Lung (tissue), 12 donors: Measurements from ENCODE around the gene PTRHD1. TPM values are rescaled to one million over a fixed set of nuclear protein-coding genes. Genes with fewer than 3 reads are reported as not detected.

ENCODE experiments used
- ATAC-seq: fragments of 200-7000 bp; cut with Tn5 transposase; one replicate; pipeline ENCODE4 v1.9.1; 2020; ENCODE audit warnings: moderate number of reproducible peaks; ENCODE audit not compliant: insufficient read depth, low FRiP score
- DNase-seq, 3 donors: peaks; one replicate each; pipeline ENCODE4 v3.0.0-alpha.2; 2013 to 2017
- H3K27ac ChIP-seq, 2 donors: one replicate each; pipeline ENCODE4 v1.5.1; 2013; ENCODE audit warnings: mild to moderate bottlenecking in 2 of 2, moderate library complexity in 2 of 2, control low read depth in 1 of 2, inconsistent platforms in 1 of 2, low read depth in 1 of 2, low read length in 1 of 2
- H3K27me3 ChIP-seq, 3 donors: one replicate each; pipeline ENCODE4 v1.5.1; 2013; ENCODE audit warnings: low read length in 2 of 3; ENCODE audit not compliant: control insufficient read depth in 3 of 3, insufficient read depth in 3 of 3
- H3K36me3 ChIP-seq, 4 donors: one replicate each; pipeline ENCODE4 v1.5.1; 2013; ENCODE audit warnings: low read length in 4 of 4, mild to moderate bottlenecking in 1 of 4, moderate library complexity in 1 of 4; ENCODE audit not compliant: control insufficient read depth in 4 of 4, insufficient read depth in 4 of 4
- H3K4me1 ChIP-seq, 5 donors: one replicate each; pipeline ENCODE4 v1.5.1; 2013; ENCODE audit warnings: low read length in 5 of 5, mild to moderate bottlenecking in 2 of 5, moderate library complexity in 1 of 5; ENCODE audit not compliant: control insufficient read depth in 5 of 5, insufficient read depth in 5 of 5
- H3K4me3 ChIP-seq: one replicate; pipeline ENCODE4 v1.5.1; 2013; ENCODE audit warnings: mild to moderate bottlenecking, control low read depth, moderate library complexity
- H3K9ac ChIP-seq, 2 donors: one replicate each; pipeline ENCODE4 v1.5.1; 2013; ENCODE audit warnings: low read length in 2 of 2, control low read depth in 1 of 2; ENCODE audit not compliant: insufficient read depth in 1 of 2
- H3K9me3 ChIP-seq, 4 donors: one replicate each; pipeline ENCODE4 v1.5.1; 2013; ENCODE audit warnings: low read length in 3 of 4, mild to moderate bottlenecking in 1 of 4, moderate library complexity in 1 of 4; ENCODE audit not compliant: control insufficient read depth in 4 of 4, insufficient read depth in 3 of 4
- WGBS, 2 donors: extraction: QIAGEN DNeasy Blood & Tissue Kit; methylation state at CpG; one replicate each; pipeline ENCODE4 v1.1.7; 2013; 5-methylcytosine and 5-hydroxymethylcytosine counted together
- polyA plus RNA-seq, 2 donors: library from polyadenylated mRNA; stranded (reverse); fragments of 200-250 nt; gene quantifications; one replicate each; pipeline ENCODE4 v1.2.1, GENCODE V29; 2013
- total RNA-seq, 2 donors: library from RNA; depleted of rRNA in 1 of 2; stranded (reverse); fragments of >200 nt in 1 of 2; gene quantifications; one replicate each; pipeline ENCODE4 v1.2.1, GENCODE V29; 2014 to 2021
- TF ChIP-seq, protein P1 (sequence below): IDR thresholded peaks from 2 replicates; pipeline ENCODE4 v1.5.1; 2012; ENCODE audit warnings: mild to moderate bottlenecking; ENCODE audit errors: control extremely low read depth, extremely low read depth
- donor health status: control.
- donor health status: control.
- donor health status: Bipolar disorder and iron deficiency.
- donor health status: healthy.
- donor health status: DM: yes; HTN: yes; CAD: no.

Gene PTRHD1
- total and polyA plus RNA-seq, 4 donors, result 22.3 to 39.2 (median 32.3) TPM

DNA sequence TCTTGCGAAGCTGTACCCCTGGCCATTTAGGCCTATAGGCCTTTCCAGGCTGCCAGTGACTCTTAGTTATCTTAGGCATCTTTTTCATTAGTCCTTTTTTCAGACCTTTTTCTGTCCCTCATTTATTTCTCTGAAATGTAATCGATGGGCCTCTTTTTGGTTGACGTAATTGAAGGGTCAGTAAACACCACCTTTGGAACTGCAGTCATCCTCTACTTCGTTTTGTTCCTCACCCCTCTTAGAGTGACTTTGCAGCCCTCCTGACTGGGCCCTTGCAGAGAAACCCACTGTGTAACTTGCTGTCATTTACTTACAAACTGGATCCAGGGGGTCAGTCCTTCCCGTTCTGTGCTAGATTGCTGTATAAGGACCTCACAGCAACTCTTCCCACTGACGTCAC lies 23.2 kb upstream of the PTRHD1 start:
- 93 to 94% methylated on average over 6 of the region's 6 CpGs for WGBS, 2 donors
- H3K9ac ChIP-seq, result no peak overlapping the region
- no peaks in the 10 kb centered on the region for H3K9me3 ChIP-seq
- DNase-seq (no peak), ATAC-seq (no peak)
- H3K36me3 ChIP-seq, result peaks cover 3 to 42% (median 21%) of the 10 kb centered on the region in 4 donors
- H3K4me1 ChIP-seq, result peaks cover 0 to 3% (median 0%) of the 10 kb centered on the region in 5 donors
- H3K4me3 ChIP-seq, result no peak overlapping the region
- no peak overlapping the region for H3K27ac ChIP-seq
- TF ChIP-seq, protein P1, sequence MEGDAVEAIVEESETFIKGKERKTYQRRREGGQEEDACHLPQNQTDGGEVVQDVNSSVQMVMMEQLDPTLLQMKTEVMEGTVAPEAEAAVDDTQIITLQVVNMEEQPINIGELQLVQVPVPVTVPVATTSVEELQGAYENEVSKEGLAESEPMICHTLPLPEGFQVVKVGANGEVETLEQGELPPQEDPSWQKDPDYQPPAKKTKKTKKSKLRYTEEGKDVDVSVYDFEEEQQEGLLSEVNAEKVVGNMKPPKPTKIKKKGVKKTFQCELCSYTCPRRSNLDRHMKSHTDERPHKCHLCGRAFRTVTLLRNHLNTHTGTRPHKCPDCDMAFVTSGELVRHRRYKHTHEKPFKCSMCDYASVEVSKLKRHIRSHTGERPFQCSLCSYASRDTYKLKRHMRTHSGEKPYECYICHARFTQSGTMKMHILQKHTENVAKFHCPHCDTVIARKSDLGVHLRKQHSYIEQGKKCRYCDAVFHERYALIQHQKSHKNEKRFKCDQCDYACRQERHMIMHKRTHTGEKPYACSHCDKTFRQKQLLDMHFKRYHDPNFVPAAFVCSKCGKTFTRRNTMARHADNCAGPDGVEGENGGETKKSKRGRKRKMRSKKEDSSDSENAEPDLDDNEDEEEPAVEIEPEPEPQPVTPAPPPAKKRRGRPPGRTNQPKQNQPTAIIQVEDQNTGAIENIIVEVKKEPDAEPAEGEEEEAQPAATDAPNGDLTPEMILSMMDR, result no peak
- H3K27me3 ChIP-seq, result no peaks in the 10 kb centered on the region

DNA sequence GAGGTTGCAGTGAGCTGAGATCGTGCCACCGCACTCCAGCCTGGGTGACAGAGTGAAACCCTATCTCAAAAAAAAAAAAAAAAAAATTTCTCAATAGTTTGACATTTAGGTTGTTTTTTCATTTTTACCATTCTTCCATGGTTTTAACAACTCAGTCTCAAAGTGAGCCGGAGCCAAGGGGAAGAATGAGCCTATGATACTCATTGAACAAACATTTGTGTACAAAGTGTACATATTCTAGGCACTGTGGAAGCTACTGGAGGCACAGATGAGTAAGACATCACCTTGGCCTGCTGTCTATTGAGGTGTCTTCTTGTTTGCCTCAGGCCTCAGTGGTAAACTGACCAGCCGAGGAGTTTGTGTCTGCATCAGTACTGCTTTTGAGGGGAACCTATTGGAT lies 22.0 kb upstream of the PTRHD1 start:
- no peak overlapping the region for H3K9ac ChIP-seq
- H3K4me3 ChIP-seq, result no peak overlapping the region
- H3K9me3 ChIP-seq, result no peaks in the 10 kb centered on the region
- 94 to 95% methylated on average over 4 of the region's 4 CpGs for WGBS, 2 donors
- H3K36me3 ChIP-seq, result peaks cover 3 to 29% (median 14%) of the 10 kb centered on the region in 4 donors
- no peak for DNase-seq
- ATAC-seq, result no peak
- no peak overlapping the region for H3K27ac ChIP-seq
- peaks cover 0 to 3% (median 0%) of the 10 kb centered on the region in 5 donors for H3K4me1 ChIP-seq
- TF ChIP-seq, protein P1, result no peak
- no peaks in the 10 kb centered on the region for H3K27me3 ChIP-seq

DNA sequence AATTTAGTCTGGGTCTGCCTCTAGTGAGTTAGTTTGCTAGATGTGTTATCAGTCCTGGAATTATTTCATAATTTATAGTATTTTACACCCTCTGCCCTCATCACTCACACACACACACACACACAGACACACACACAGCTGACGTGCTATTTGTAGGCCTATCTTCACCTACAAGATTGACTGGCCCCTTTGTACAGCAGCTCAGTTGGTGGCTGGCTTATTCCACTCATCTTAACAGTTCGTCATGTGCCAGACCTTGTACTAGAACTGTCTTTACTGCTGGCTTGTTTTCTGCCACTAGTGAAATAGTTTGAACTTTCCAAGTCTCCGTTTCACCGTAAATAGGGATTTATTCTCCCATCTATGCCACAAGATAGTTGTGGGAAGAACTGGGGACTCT lies 21.3 kb upstream of the PTRHD1 start:
- ATAC-seq, result no peak
- no peak overlapping the region for H3K4me3 ChIP-seq
- H3K9me3 ChIP-seq, result no peaks in the 10 kb centered on the region
- no peak for DNase-seq
- 89 to 98% methylated on average over 4 of the region's 4 CpGs for WGBS, 2 donors
- H3K27me3 ChIP-seq, result no peaks in the 10 kb centered on the region
- peaks cover 3 to 28% (median 11%) of the 10 kb centered on the region in 4 donors for H3K36me3 ChIP-seq
- H3K9ac ChIP-seq, result no peak overlapping the region
- H3K4me1 ChIP-seq, result peaks cover 0 to 3% (median 0%) of the 10 kb centered on the region in 5 donors
- TF ChIP-seq, protein P1, result no peak
- H3K27ac ChIP-seq, result no peak overlapping the region

DNA sequence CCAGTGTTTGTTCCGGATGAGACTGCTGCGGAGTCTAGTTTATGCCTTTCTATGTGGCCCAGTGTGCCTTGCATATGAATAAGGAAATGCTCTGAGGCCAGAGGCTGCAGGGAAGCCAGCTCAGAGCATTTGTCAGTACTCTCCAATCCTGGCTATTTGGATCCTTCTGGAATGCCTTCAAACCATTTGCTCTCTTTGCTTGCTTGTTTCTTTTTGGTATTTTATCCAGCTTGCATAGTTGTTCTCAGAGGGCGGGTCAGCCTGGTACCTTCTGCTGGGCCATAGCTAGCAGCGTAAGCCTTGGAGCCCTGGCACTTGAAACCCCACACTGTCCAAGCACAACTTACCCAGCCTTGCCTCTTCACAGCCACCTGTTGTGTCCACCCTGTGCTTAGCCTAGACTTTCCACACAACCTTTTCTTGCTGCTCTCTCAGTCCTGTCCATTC lies 20.5 kb upstream of the PTRHD1 start:
- ATAC-seq (no peak), DNase-seq (no peak)
- Histone ChIP-seq H3K9ac (no peak overlapping the region), H3K4me1 (peaks cover 0 to 3% (median 0%) of the 10 kb centered on the region in 5 donors), H3K9me3 (no peaks in the 10 kb centered on the region), H3K27me3 (no peaks in the 10 kb centered on the region), H3K4me3 (no peak overlapping the region), H3K27ac (no peak overlapping the region), H3K36me3 (peaks cover 3 to 25% (median 10%) of the 10 kb centered on the region in 4 donors)
- 93 to 97% methylated on average over 4 of the region's 4 CpGs for WGBS, 2 donors
- TF ChIP-seq, protein P1, result no peak
